Measurements from ENCODE around the gene RECQL5.

DNA sequence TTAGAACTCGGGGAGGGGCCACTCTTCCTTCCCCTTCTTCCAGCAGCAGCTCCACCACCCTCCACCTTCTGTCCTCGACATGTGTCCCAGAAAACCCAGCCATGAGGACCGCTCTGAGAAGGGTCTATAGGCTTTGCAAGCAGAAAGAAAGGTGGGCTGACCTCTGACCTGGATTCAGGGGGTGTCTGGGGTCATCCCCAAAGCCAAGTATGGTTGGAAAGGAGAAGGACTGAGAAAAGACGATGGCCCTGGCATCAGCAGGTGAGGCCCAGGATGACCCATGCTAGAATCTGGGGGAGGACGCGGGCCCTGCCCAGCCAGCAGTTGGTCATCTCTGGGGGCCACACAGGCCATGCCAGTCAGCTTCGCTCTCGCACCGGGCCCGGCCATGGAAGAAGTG is 39.9 kb downstream of the RECQL5 start:
- TF ChIP-seq, protein P1, sequence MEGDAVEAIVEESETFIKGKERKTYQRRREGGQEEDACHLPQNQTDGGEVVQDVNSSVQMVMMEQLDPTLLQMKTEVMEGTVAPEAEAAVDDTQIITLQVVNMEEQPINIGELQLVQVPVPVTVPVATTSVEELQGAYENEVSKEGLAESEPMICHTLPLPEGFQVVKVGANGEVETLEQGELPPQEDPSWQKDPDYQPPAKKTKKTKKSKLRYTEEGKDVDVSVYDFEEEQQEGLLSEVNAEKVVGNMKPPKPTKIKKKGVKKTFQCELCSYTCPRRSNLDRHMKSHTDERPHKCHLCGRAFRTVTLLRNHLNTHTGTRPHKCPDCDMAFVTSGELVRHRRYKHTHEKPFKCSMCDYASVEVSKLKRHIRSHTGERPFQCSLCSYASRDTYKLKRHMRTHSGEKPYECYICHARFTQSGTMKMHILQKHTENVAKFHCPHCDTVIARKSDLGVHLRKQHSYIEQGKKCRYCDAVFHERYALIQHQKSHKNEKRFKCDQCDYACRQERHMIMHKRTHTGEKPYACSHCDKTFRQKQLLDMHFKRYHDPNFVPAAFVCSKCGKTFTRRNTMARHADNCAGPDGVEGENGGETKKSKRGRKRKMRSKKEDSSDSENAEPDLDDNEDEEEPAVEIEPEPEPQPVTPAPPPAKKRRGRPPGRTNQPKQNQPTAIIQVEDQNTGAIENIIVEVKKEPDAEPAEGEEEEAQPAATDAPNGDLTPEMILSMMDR (IDR thresholded peaks at IDR 0.05) = no peak
- TF ChIP-seq POLR2AphosphoS5 (IDR thresholded peaks at IDR 0.05; ENCODE audit: low read depth, low read length) = no peak
